Breast epithelium (tissue), 4 donors: ENCODE measurements around the gene CLMP. TPM values are rescaled to one million over a fixed set of nuclear protein-coding genes. Genes with fewer than 3 reads are reported as not detected.

Experiments used
- DNase-seq, 2 donors: peaks; one replicate each; pipeline ENCODE4 v3.0.0-alpha.2; 2019; ENCODE audit warnings: low spot score in 2 of 2
- H3K27ac ChIP-seq, 2 donors: fragments of 200-600 bp; sonication (generic) in 1 of 2; one replicate each; pipeline ENCODE4 v1.5.1; 2016 to 2019; ENCODE audit warnings: mild to moderate bottlenecking in 1 of 2
- H3K27me3 ChIP-seq, 2 donors: fragments of 200-600 bp; sonication (generic) in 1 of 2; one replicate each; pipeline versions ENCODE4 v1.5.1 to v1.6.0; 2017 to 2019; ENCODE audit warnings: control low read depth in 1 of 2, mild to moderate bottlenecking in 1 of 2
- H3K36me3 ChIP-seq: fragments of 200-600 bp; one replicate; pipeline ENCODE4 v1.5.1; 2019
- H3K4me1 ChIP-seq, 2 donors: fragments of 200-600 bp; sonication (generic); one replicate each; pipeline ENCODE4 v1.5.1; 2016 to 2019; ENCODE audit warnings: control low read depth in 1 of 2
- H3K4me3 ChIP-seq, 3 donors: fragments of 200-600 bp; sonication (generic); 1 replicate in 2 of 3; 2 replicates in 1 of 3; pipeline ENCODE4 v1.5.1; 2016 to 2019; ENCODE audit warnings: mild to moderate bottlenecking in 3 of 3, moderate library complexity in 2 of 3
- H3K9me3 ChIP-seq, 2 donors: fragments of 200-600 bp; sonication (generic) in 1 of 2; one replicate each; pipeline ENCODE4 v1.5.1; 2016 to 2019; ENCODE audit warnings: control low read depth in 1 of 2
- POLR2A ChIP-seq: fragments of 450-650 bp; IDR thresholded peaks from one replicate; pipeline ENCODE4 v1.6.1; 2016; ENCODE audit warnings: antibody characterized with exemption, mild to moderate bottlenecking, moderate library complexity
- POLR2AphosphoS5 ChIP-seq, 3 donors: sonication (generic); formaldehyde crosslinking; IDR thresholded peaks; one replicate each; pipeline ENCODE4 v1.6.1; 2017; ENCODE audit warnings: antibody characterized with exemption in 3 of 3
- intact Hi-C: fragments of 100-400 bp; cut with DNase I; formaldehyde crosslinking; loops from one replicate; pipeline ENCODE4 v1.15.1; 2023; ENCODE audit warnings: low total_unique reads
- total RNA-seq, 3 donors: library from RNA; depleted of rRNA; stranded (reverse); fragments of >200 nt; gene quantifications; one replicate each; pipeline ENCODE4 v1.1.0, GENCODE V29; 2016
- TF ChIP-seq, protein P1 (sequence below), 3 donors: fragments of 450-650 bp; IDR thresholded peaks; one replicate each; pipeline ENCODE4 v1.5.1; 2016 to 2017; ENCODE audit warnings: antibody characterized with exemption in 3 of 3, mild to moderate bottlenecking in 3 of 3, moderate library complexity in 3 of 3

Gene CLMP
- total RNA-seq, 3 donors from 2014 or later = 70.8 to 241 (median 82.9) TPM

- peak overlapping the region in 1 of 2 donors; percentile 7 for H3K27ac ChIP-seq
- H3K27me3 ChIP-seq = no peaks in the 10 kb centered on the region
- no peak for DNase-seq
Observed at GRCh38 chr11:123238297-123238696, 43.2 kb upstream of the CLMP start.

GRCh38 chr11:123236879-123237278, 41.8 kb upstream of the CLMP start:
- intact Hi-C loops = no loop called here
- H3K27ac ChIP-seq = no peak overlapping the region
- H3K36me3 ChIP-seq = no peaks in the 10 kb centered on the region
- DNase-seq = no peak
- TF ChIP-seq POLR2AphosphoS5 (IDR thresholded peaks at IDR 0.05) = no peak
- TF ChIP-seq POLR2A = no peak
- TF ChIP-seq, protein P1, sequence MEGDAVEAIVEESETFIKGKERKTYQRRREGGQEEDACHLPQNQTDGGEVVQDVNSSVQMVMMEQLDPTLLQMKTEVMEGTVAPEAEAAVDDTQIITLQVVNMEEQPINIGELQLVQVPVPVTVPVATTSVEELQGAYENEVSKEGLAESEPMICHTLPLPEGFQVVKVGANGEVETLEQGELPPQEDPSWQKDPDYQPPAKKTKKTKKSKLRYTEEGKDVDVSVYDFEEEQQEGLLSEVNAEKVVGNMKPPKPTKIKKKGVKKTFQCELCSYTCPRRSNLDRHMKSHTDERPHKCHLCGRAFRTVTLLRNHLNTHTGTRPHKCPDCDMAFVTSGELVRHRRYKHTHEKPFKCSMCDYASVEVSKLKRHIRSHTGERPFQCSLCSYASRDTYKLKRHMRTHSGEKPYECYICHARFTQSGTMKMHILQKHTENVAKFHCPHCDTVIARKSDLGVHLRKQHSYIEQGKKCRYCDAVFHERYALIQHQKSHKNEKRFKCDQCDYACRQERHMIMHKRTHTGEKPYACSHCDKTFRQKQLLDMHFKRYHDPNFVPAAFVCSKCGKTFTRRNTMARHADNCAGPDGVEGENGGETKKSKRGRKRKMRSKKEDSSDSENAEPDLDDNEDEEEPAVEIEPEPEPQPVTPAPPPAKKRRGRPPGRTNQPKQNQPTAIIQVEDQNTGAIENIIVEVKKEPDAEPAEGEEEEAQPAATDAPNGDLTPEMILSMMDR (IDR thresholded peaks at IDR 0.05) = no peak
- no peaks in the 10 kb centered on the region for H3K9me3 ChIP-seq
- no peaks in the 10 kb centered on the region for H3K27me3 ChIP-seq
- no peak overlapping the region for H3K4me3 ChIP-seq
- H3K4me1 ChIP-seq = no peaks in the 10 kb centered on the region

More at GRCh38 chr11:123238297-123238696, 43.2 kb upstream of the CLMP start:
- no peaks in the 10 kb centered on the region for H3K36me3 ChIP-seq
- intact Hi-C loops = no loop called here
- H3K9me3 ChIP-seq = no peaks in the 10 kb centered on the region
- no peak overlapping the region for H3K4me3 ChIP-seq
- TF ChIP-seq, protein P1 (IDR thresholded peaks at IDR 0.05) = no peak
- TF ChIP-seq POLR2AphosphoS5 (IDR thresholded peaks at IDR 0.05) = no peak
- TF ChIP-seq POLR2A = no peak
- no peaks in the 10 kb centered on the region for H3K4me1 ChIP-seq

DNA sequence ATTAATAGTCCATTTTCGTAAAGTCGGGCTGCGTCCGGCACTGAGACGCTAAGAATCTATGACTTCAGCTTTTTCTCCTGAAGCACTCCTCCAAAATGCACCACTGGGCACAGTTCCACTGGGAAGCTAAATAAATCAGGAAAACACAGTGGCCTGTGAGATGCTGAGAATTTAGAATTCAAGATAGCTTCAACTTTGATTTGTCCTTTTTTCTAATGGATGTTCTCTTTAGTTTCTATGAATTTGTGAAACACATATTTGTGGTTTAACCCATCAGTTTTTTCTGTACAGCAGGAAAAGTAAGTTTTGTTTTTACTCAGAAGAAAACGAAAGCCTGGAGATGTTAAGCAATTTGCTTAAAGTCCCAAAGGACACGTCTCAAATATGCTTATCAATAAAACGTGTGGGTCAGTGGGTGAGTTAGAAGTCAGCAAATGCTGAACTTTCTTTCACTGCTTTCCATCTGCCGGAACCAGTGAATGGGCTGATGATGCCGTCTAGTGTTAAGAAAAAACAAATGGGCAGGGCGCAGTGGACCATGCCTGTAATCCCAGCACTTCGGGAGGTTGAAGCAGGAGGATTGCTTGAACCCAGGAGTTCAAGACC, 40.7 kb upstream of the CLMP start:
- intact Hi-C loops = no loop called here

GRCh38 chr11:123235117-123235655, 40.1 kb upstream of the CLMP start:
- H3K27ac ChIP-seq = peak overlapping the region in 1 of 2 donors; percentile 16
- DNase-seq = peak in 1 of 2 donors; percentile 58
- H3K4me1 ChIP-seq = no peaks in the 10 kb centered on the region
- TF ChIP-seq POLR2AphosphoS5 (IDR thresholded peaks at IDR 0.05) = peak; percentile 16 to 52 (median 43)
- no peak for TF ChIP-seq POLR2A
- TF ChIP-seq, protein P1 (IDR thresholded peaks at IDR 0.05) = peak; percentile 12 to 68 (median 24)
- H3K9me3 ChIP-seq = no peaks in the 10 kb centered on the region
- no peaks in the 10 kb centered on the region for H3K36me3 ChIP-seq
- no peak overlapping the region for H3K4me3 ChIP-seq
- intact Hi-C loops = no loop called here
- no peaks in the 10 kb centered on the region for H3K27me3 ChIP-seq

More for the DNA sequence above, 40.7 kb upstream of the CLMP start:
- DNase-seq = no peak
- H3K36me3 ChIP-seq = no peaks in the 10 kb centered on the region
- no peaks in the 10 kb centered on the region for H3K9me3 ChIP-seq
- H3K27me3 ChIP-seq = no peaks in the 10 kb centered on the region
- no peaks in the 10 kb centered on the region for H3K4me1 ChIP-seq
- H3K4me3 ChIP-seq = no peak overlapping the region
- peak overlapping the region in 1 of 2 donors; percentile 16 for H3K27ac ChIP-seq
- TF ChIP-seq POLR2A (no peak), POLR2AphosphoS5 (IDR thresholded peaks at IDR 0.05) (no peak)
- TF ChIP-seq, protein P1 (IDR thresholded peaks at IDR 0.05) = no peak

DNA sequence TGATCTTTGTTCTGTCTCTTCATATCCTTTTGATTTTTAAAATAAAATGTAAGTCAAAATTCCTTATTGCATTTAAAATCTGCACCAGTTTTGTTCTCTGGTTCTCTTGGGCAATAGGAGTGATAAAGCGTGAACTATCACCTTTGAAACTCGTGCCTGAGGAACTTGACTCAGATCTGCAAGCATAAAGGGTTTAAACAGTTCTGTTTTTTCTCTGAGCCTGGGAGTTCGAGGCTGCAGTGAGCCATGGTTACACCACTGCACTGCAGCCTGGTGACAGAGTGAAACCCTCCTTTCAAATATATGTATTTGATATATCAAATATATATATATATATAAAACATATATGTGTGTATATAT, 38.9 kb upstream of the CLMP start:
- intact Hi-C loops = no loop called here
- no peak overlapping the region for H3K27ac ChIP-seq
- H3K4me1 ChIP-seq = no peaks in the 10 kb centered on the region

More for the DNA sequence above, 38.9 kb upstream of the CLMP start:
- no peaks in the 10 kb centered on the region for H3K27me3 ChIP-seq
- no peak overlapping the region for H3K4me3 ChIP-seq
- TF ChIP-seq, protein P1 (IDR thresholded peaks at IDR 0.05) = no peak
- TF ChIP-seq POLR2AphosphoS5 (IDR thresholded peaks at IDR 0.05) (no peak), POLR2A (no peak)
- no peak for DNase-seq
- H3K9me3 ChIP-seq = no peaks in the 10 kb centered on the region
- H3K36me3 ChIP-seq = no peaks in the 10 kb centered on the region
